ENCODE measurements around the gene TTC7B.

The TTC7B gene

GRCh38 chr14:90551070-90551704, 265.0 kb downstream of the TTC7B start:
- no peak for TF ChIP-seq CTCF (IDR thresholded peaks at IDR 0.05)

- TF ChIP-seq CTCF (IDR thresholded peaks at IDR 0.05), result no peak
These were observed 266.2 kb downstream of the TTC7B start for GRCh38 chr14:90549794-90550641.

GRCh38 chr14:90548455-90548854, 267.8 kb downstream of the TTC7B start:
- TF ChIP-seq CTCF (IDR thresholded peaks at IDR 0.05), result no peak

GRCh38 chr14:90547968-90548367, 268.3 kb downstream of the TTC7B start:
- no peak for TF ChIP-seq CTCF (IDR thresholded peaks at IDR 0.05)

GRCh38 chr14:90547250-90547649, 269.0 kb downstream of the TTC7B start:
- no peak for TF ChIP-seq CTCF (IDR thresholded peaks at IDR 0.05)

GRCh38 chr14:90546767-90547166, 269.5 kb downstream of the TTC7B start:
- no peak for TF ChIP-seq CTCF (IDR thresholded peaks at IDR 0.05)

GRCh38 chr14:90545966-90546751, 270.1 kb downstream of the TTC7B start:
- no peak for TF ChIP-seq CTCF (IDR thresholded peaks at IDR 0.05)

All from LNCAP (cell line).